ENCODE measurements around the gene CTDSPL. TPM values are rescaled to one million over a fixed set of nuclear protein-coding genes. Genes with fewer than 3 reads are reported as not detected.

The CTDSPL gene
- total and polyA plus RNA-seq, 2 of the 13 experiments (the other 11 are each of a cell fraction or from before 2014, with no cell fraction given): 26.1 to 142 TPM

DNA sequence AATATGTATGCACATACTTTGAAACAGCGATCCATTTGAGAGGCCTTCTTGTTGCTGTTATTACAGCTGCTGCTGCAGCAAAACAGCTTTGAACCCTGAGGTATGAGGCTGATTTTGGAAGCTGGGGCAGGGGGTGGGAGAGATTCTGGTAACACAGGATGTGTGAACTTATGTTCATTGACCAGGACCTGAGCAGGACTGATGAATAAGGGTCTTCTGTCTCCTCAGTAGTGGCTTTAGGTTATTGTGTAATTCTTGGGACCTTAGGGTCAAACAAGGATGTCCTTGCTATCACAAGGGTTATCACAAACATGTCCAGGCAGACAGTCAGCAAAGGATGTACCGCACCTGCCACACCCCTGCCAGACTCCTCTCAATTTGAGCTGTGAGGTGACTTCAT, 41.6 kb downstream of the CTDSPL start (continued):
- TF ChIP-seq PHB2 (IDR thresholded peaks at IDR 0.05; ENCODE audit: partially characterized antibody): no peak
- no peak for TF ChIP-seq CBX1 (IDR thresholded peaks at IDR 0.05; ENCODE audit: low read depth)
- TF ChIP-seq MYC (CRISPR knock-in tag; IDR thresholded peaks at IDR 0.05; ENCODE audit: borderline replicate concordance): no peak
- no peak for TF ChIP-seq ZNF12 (CRISPR knock-in tag; IDR thresholded peaks at IDR 0.05)
- TF ChIP-seq ZNF264 (CRISPR knock-in tag; IDR thresholded peaks at IDR 0.05): no peak
- TF ChIP-seq MXI1 (IDR thresholded peaks at IDR 0.05; ENCODE audit: borderline replicate concordance, low read depth, low read length): no peak
- no peak for TF ChIP-seq SMAD9 (CRISPR knock-in tag; IDR thresholded peaks at IDR 0.05)
- TF ChIP-seq PCBP1 (IDR thresholded peaks at IDR 0.05; ENCODE audit: borderline replicate concordance, low read depth, low read length): no peak
- TF ChIP-seq SPEN (CRISPR knock-in tag; IDR thresholded peaks at IDR 0.05; ENCODE audit: low read depth): no peak
- TF ChIP-seq, protein P1, sequence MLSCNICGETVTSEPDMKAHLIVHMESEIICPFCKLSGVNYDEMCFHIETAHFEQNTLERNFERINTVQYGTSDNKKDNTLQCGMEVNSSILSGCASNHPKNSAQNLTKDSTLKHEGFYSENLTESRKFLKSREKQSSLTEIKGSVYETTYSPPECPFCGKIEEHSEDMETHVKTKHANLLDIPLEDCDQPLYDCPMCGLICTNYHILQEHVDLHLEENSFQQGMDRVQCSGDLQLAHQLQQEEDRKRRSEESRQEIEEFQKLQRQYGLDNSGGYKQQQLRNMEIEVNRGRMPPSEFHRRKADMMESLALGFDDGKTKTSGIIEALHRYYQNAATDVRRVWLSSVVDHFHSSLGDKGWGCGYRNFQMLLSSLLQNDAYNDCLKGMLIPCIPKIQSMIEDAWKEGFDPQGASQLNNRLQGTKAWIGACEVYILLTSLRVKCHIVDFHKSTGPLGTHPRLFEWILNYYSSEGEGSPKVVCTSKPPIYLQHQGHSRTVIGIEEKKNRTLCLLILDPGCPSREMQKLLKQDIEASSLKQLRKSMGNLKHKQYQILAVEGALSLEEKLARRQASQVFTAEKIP (CRISPR knock-in tag; IDR thresholded peaks at IDR 0.05; ENCODE audit: borderline replicate concordance): no peak
- no peak for TF ChIP-seq RBM22 (optimal IDR thresholded peaks at IDR 0.05; ENCODE audit: low read length)
- no peak for TF ChIP-seq ETV6 (CRISPR knock-in tag; conservative IDR thresholded peaks at IDR 0.05)
- no peak for TF ChIP-seq ZNF563 (CRISPR knock-in tag; IDR thresholded peaks at IDR 0.05)
- TF ChIP-seq BCL6 (CRISPR knock-in tag; IDR thresholded peaks at IDR 0.05): peak; percentile 62
- no peak for TF ChIP-seq ZNF616 (CRISPR knock-in tag; IDR thresholded peaks at IDR 0.05; ENCODE audit: low read depth)
- TF ChIP-seq SMYD3 (CRISPR knock-in tag; IDR thresholded peaks at IDR 0.05): no peak
- no peak for TF ChIP-seq ZNF33B (CRISPR knock-in tag; IDR thresholded peaks at IDR 0.05)
- TF ChIP-seq RFXAP (CRISPR knock-in tag; IDR thresholded peaks at IDR 0.05; ENCODE audit: borderline replicate concordance): no peak
- no peak for TF ChIP-seq TAF1 (CRISPR knock-in tag; IDR thresholded peaks at IDR 0.05)
- no peak for TF ChIP-seq ZBTB3 (CRISPR knock-in tag; IDR thresholded peaks at IDR 0.05; ENCODE audit: borderline replicate concordance, low read depth)
- no peak for TF ChIP-seq CBX2 (IDR thresholded peaks at IDR 0.05; ENCODE audit: low read depth, low read length)
- TF ChIP-seq CBX2 (CRISPR knock-in tag; IDR thresholded peaks at IDR 0.05; ENCODE audit: low read depth): no peak
- TF ChIP-seq, protein P2, sequence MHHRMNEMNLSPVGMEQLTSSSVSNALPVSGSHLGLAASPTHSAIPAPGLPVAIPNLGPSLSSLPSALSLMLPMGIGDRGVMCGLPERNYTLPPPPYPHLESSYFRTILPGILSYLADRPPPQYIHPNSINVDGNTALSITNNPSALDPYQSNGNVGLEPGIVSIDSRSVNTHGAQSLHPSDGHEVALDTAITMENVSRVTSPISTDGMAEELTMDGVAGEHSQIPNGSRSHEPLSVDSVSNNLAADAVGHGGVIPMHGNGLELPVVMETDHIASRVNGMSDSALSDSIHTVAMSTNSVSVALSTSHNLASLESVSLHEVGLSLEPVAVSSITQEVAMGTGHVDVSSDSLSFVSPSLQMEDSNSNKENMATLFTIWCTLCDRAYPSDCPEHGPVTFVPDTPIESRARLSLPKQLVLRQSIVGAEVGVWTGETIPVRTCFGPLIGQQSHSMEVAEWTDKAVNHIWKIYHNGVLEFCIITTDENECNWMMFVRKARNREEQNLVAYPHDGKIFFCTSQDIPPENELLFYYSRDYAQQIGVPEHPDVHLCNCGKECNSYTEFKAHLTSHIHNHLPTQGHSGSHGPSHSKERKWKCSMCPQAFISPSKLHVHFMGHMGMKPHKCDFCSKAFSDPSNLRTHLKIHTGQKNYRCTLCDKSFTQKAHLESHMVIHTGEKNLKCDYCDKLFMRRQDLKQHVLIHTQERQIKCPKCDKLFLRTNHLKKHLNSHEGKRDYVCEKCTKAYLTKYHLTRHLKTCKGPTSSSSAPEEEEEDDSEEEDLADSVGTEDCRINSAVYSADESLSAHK (CRISPR knock-in tag; IDR thresholded peaks at IDR 0.05; ENCODE audit: borderline replicate concordance): no peak
- no peak for TF ChIP-seq ZSCAN9 (CRISPR knock-in tag; IDR thresholded peaks at IDR 0.05; ENCODE audit: borderline replicate concordance)
- TF ChIP-seq RXRB (CRISPR knock-in tag; IDR thresholded peaks at IDR 0.05; ENCODE audit: borderline replicate concordance): peak; percentile 40; the same call in 1 of the 2 replicates
- no peak for TF ChIP-seq JUN (CRISPR knock-in tag; IDR thresholded peaks at IDR 0.05)
- no peak for TF ChIP-seq MED8 (CRISPR knock-in tag; IDR thresholded peaks at IDR 0.05; ENCODE audit: insufficient replicate concordance)
- TF ChIP-seq TBX2 (CRISPR knock-in tag; IDR thresholded peaks at IDR 0.05; ENCODE audit: borderline replicate concordance): peak; percentile 63
- TF ChIP-seq ZNF292 (CRISPR knock-in tag; IDR thresholded peaks at IDR 0.05; ENCODE audit: borderline replicate concordance, low read depth): 0 out of 2 replicates have a peak, but pooled peaks have one; percentile 47
- no peak for TF ChIP-seq ARNT2 (CRISPR knock-in tag; IDR thresholded peaks at IDR 0.05; ENCODE audit: low read depth)
- peak; percentile 93 for TF ChIP-seq SSRP1 (CRISPR knock-in tag; IDR thresholded peaks at IDR 0.05)
- TF ChIP-seq ZNF282 (IDR thresholded peaks at IDR 0.05; ENCODE audit: partially characterized antibody): no peak

Measured in HepG2 (cell line).